HepG2 (cell line): ENCODE measurements around the gene OR5K2.

ENCODE experiments used
- CTCF ChIP-seq: sonication (generic); formaldehyde crosslinking; IDR thresholded peaks from 2 replicates; pipeline ENCODE4 v1.5.0; 2020; ENCODE audit warnings: mild to moderate bottlenecking, missing genetic modification reagents, moderate library complexity
- DZIP1 ChIP-seq: sonication (generic); formaldehyde crosslinking; IDR thresholded peaks from 2 replicates; pipeline ENCODE4 v1.5.0; 2020; ENCODE audit warnings: mild to moderate bottlenecking, missing genetic modification reagents
- IRF9 ChIP-seq: sonication (generic); formaldehyde crosslinking; IDR thresholded peaks from 2 replicates; pipeline ENCODE4 v1.8.0; 2022; ENCODE audit warnings: missing genetic modification reagents, mild to moderate bottlenecking, borderline replicate concordance
- JUN ChIP-seq: sonication (generic); formaldehyde crosslinking; IDR thresholded peaks from 2 replicates; pipeline ENCODE4 v1.4.0; 2020; ENCODE audit warnings: mild to moderate bottlenecking, missing genetic modification reagents
- KAT7 ChIP-seq: IDR thresholded peaks from 2 replicates; pipeline ENCODE4 v1.6.1; 2018; ENCODE audit warnings: borderline replicate concordance, missing compliant biosample characterization
- NR1H2 ChIP-seq: sonication (generic); formaldehyde crosslinking; IDR thresholded peaks from 2 replicates; pipeline ENCODE4 v1.8.1; 2022; ENCODE audit warnings: low read depth, missing genetic modification reagents, borderline replicate concordance
- SNAPC2 ChIP-seq: sonication (generic); formaldehyde crosslinking; IDR thresholded peaks from 2 replicates; pipeline ENCODE4 v1.8.1; 2022; ENCODE audit warnings: mild to moderate bottlenecking, missing genetic modification reagents
- TCF7L2 ChIP-seq: IDR thresholded peaks from 2 replicates; pipeline ENCODE4 v1.6.1; 2011; ENCODE audit warnings: mild to moderate bottlenecking, low read depth, low read length, moderate library complexity
- ZNF207 ChIP-seq: fragments of 450-650 bp; IDR thresholded peaks from 2 replicates; pipeline ENCODE4 v1.6.1; 2016; ENCODE audit warnings: antibody characterized with exemption, borderline replicate concordance
- ZNF362 ChIP-seq: sonication (generic); formaldehyde crosslinking; IDR thresholded peaks from 2 replicates; pipeline ENCODE4 v1.4.0; 2020; ENCODE audit warnings: missing genetic modification reagents, mild to moderate bottlenecking, borderline replicate concordance
- TF ChIP-seq, protein P1 (sequence below): sonication (generic); formaldehyde crosslinking; IDR thresholded peaks from 2 replicates; pipeline ENCODE4 v1.9.0; 2021; ENCODE audit warnings: missing genetic modification reagents, borderline replicate concordance

GRCh38 chr3:98513091-98513511 is 15.6 kb downstream of the OR5K2 start:
- no peak for TF ChIP-seq KAT7 (CRISPR knock-in tag)
- no peak for TF ChIP-seq TCF7L2
- TF ChIP-seq NR1H2 (CRISPR knock-in tag), result no peak
- TF ChIP-seq IRF9 (CRISPR knock-in tag), result no peak
- TF ChIP-seq CTCF, result no peak
- no peak for TF ChIP-seq JUN (CRISPR knock-in tag)
- no peak for TF ChIP-seq SNAPC2 (CRISPR knock-in tag)
- no peak for TF ChIP-seq DZIP1 (CRISPR knock-in tag)
- TF ChIP-seq, protein P1, sequence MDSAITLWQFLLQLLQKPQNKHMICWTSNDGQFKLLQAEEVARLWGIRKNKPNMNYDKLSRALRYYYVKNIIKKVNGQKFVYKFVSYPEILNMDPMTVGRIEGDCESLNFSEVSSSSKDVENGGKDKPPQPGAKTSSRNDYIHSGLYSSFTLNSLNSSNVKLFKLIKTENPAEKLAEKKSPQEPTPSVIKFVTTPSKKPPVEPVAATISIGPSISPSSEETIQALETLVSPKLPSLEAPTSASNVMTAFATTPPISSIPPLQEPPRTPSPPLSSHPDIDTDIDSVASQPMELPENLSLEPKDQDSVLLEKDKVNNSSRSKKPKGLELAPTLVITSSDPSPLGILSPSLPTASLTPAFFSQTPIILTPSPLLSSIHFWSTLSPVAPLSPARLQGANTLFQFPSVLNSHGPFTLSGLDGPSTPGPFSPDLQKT (CRISPR knock-in tag), result no peak
- TF ChIP-seq ZNF207, result no peak
- no peak for TF ChIP-seq ZNF362 (CRISPR knock-in tag)
